IMR-90 (cell line): ENCODE results near the gene NUP205. TPM values are rescaled to one million over a fixed set of nuclear protein-coding genes. Genes with fewer than 3 reads are reported as not detected.

Experiments
- ATAC-seq: fragments of 200-7000 bp; cut with Tn5 transposase; 2 replicates; pipeline ENCODE4 v1.9.1; 2020; ENCODE audit warnings: low read depth, mild to moderate bottlenecking, moderate library complexity
- BruUV-seq: library from RNA; stranded (reverse); fragments of 400-500 nt; replicated peaks from 2 replicates; lab custom pipeline; 2021; lab: Mats Ljungman, UMichigan
- CTCF ChIA-PET: fragments of 300-600 bp; formaldehyde crosslinking; extraction: SDS; loops from one replicate; lab custom pipeline; 2021; ENCODE audit warnings: antibody characterized with exemption; lab: Yijun Ruan, JAX
- POLR2A ChIA-PET: fragments of 300-600 bp; sonication (Branson Sonifier 250); formaldehyde crosslinking; loops from one replicate; lab custom pipeline; 2022; ENCODE audit warnings: antibody characterized with exemption; ENCODE audit not compliant: unreplicated experiment; lab: Charles Lee
- DNase-seq: peaks from one replicate; pipeline ENCODE4 v3.0.0; 2013
- H2AFZ ChIP-seq: replicated peaks from 2 replicates; pipeline ENCODE3; 2013; ENCODE audit warnings: low read length, mild to moderate bottlenecking; ENCODE audit not compliant: poor library complexity
- H2AK5ac ChIP-seq: 2 replicates; pipeline ENCODE4 v1.6.1; 2013; ENCODE audit warnings: low read depth, low read length, inconsistent platforms
- H2AK9ac ChIP-seq: replicated peaks from 2 replicates; pipeline ENCODE3; 2013; ENCODE audit warnings: mild to moderate bottlenecking, low read depth, low read length, moderate library complexity; ENCODE audit not compliant: poor library complexity
- H2BK120ac ChIP-seq: 2 replicates; pipeline ENCODE4 v1.6.1; 2013; ENCODE audit warnings: low read depth, low read length, inconsistent platforms
- H2BK15ac ChIP-seq: 3 replicates; pipeline ENCODE4 v1.6.1; 2013; ENCODE audit warnings: low read depth, low read length, inconsistent platforms
- H2BK20ac ChIP-seq: 2 replicates; pipeline ENCODE4 v1.6.1; 2013; ENCODE audit warnings: low read depth, mild to moderate bottlenecking, inconsistent platforms, low read length, moderate library complexity
- H2BK5ac ChIP-seq: 2 replicates; pipeline ENCODE4 v1.6.1; 2013; ENCODE audit warnings: mild to moderate bottlenecking, low read depth, low read length, inconsistent platforms; ENCODE audit not compliant: poor library complexity, severe bottlenecking
- H3K14ac ChIP-seq: replicated peaks from 2 replicates; pipeline ENCODE4 v1.6.1; 2013; ENCODE audit warnings: low read depth, low read length, inconsistent platforms
- H3K18ac ChIP-seq: 2 replicates; pipeline ENCODE4 v1.6.1; 2013; ENCODE audit warnings: low read depth, low read length, control low read depth
- H3K23ac ChIP-seq: 2 replicates; pipeline ENCODE4 v1.6.1; 2013; ENCODE audit warnings: low read depth, low read length, inconsistent platforms
- H3K27ac ChIP-seq: 2 replicates; pipeline ENCODE4 v1.5.1; 2013; ENCODE audit warnings: mild to moderate bottlenecking, control low read depth, low read length; ENCODE audit not compliant: insufficient read depth
- H3K27me3 ChIP-seq: 2 replicates; pipeline ENCODE4 v1.6.1; 2013; ENCODE audit warnings: low read length; ENCODE audit not compliant: control insufficient read depth, insufficient read depth
- H3K36me3 ChIP-seq: 2 replicates; pipeline ENCODE4 v1.6.1; 2013; ENCODE audit warnings: low read length, mixed read lengths; ENCODE audit not compliant: control insufficient read depth, insufficient read depth
- H3K4ac ChIP-seq: 2 replicates; pipeline ENCODE4 v1.6.1; 2013; ENCODE audit warnings: low read depth, low read length, inconsistent platforms
- H3K4me1 ChIP-seq: 2 replicates; pipeline ENCODE4 v1.6.1; 2013; ENCODE audit warnings: low read length, mixed read lengths; ENCODE audit not compliant: control insufficient read depth, insufficient read depth
- H3K4me2 ChIP-seq: 2 replicates; pipeline ENCODE4 v1.6.1; 2013; ENCODE audit warnings: low read depth, mild to moderate bottlenecking, control low read depth, low read length, moderate library complexity
- H3K4me3 ChIP-seq: 2 replicates; pipeline ENCODE4 v1.5.1; 2013; ENCODE audit warnings: low read depth, mild to moderate bottlenecking, control low read depth, low read length, moderate library complexity; ENCODE audit not compliant: insufficient read depth
- H3K56ac ChIP-seq: 2 replicates; pipeline ENCODE4 v1.6.1; 2013; ENCODE audit warnings: low read length, inconsistent platforms; ENCODE audit not compliant: insufficient read depth; ENCODE audit errors: extremely low read depth
- H3K79me1 ChIP-seq, 2 experiments: 2 replicates each; pipeline ENCODE4 v1.6.1; 2013; ENCODE audit warnings: low read length in 2 of 2, inconsistent platforms in 1 of 2, low read depth in 1 of 2
- H3K9ac ChIP-seq: 2 replicates; pipeline ENCODE4 v1.6.1; 2013; ENCODE audit warnings: low read depth, low read length, control low read depth
- H3K9me1 ChIP-seq: 2 replicates; pipeline ENCODE4 v1.6.1; 2013; ENCODE audit warnings: low read length, inconsistent platforms; ENCODE audit not compliant: insufficient read depth
- H3K9me3 ChIP-seq: 2 replicates; pipeline ENCODE4 v1.6.1; 2013; ENCODE audit warnings: low read length; ENCODE audit not compliant: control insufficient read depth, insufficient read depth
- H4K20me1 ChIP-seq: 2 replicates; pipeline ENCODE4 v1.6.1; 2013; ENCODE audit warnings: low read length, inconsistent platforms; ENCODE audit not compliant: insufficient read depth
- H4K5ac ChIP-seq: 2 replicates; pipeline ENCODE4 v1.6.1; 2013; ENCODE audit warnings: mild to moderate bottlenecking, low read depth, low read length, control low read depth
- H4K8ac ChIP-seq, 2 experiments: 2 replicates each; pipeline ENCODE4 v1.6.1; 2013; ENCODE audit warnings: low read depth in 2 of 2, low read length in 2 of 2, control low read depth in 1 of 2, inconsistent platforms in 1 of 2
- H4K91ac ChIP-seq: 2 replicates; pipeline ENCODE4 v1.6.1; 2013; ENCODE audit warnings: low read depth, low read length, inconsistent platforms; ENCODE audit not compliant: insufficient read depth
- BHLHE40 ChIP-seq: fragments of 150-350 bp; IDR thresholded peaks from 2 replicates; pipeline ENCODE4 v1.6.1; 2016; ENCODE audit warnings: mild to moderate bottlenecking, low read depth, low read length
- CEBPB ChIP-seq: IDR thresholded peaks from 2 replicates; pipeline ENCODE4 v1.6.1; 2012; ENCODE audit warnings: low read depth, low read length, improper control_type of control experiment
- CHD1 ChIP-seq: IDR thresholded peaks from 2 replicates; pipeline ENCODE4 v1.6.1; 2012; ENCODE audit warnings: low read depth, low read length, improper control_type of control experiment
- CTCF ChIP-seq: conservative IDR thresholded peaks from 2 replicates; pipeline ENCODE4 v1.5.1; 2012; ENCODE audit warnings: mild to moderate bottlenecking, low read depth, low read length, improper control_type of control experiment
- ELK1 ChIP-seq: fragments of 150-350 bp; IDR thresholded peaks from 2 replicates; pipeline ENCODE4 v1.6.1; 2016; ENCODE audit warnings: low read depth, mild to moderate bottlenecking, low read length, moderate library complexity, borderline replicate concordance
- FOS ChIP-seq: fragments of 150-350 bp; IDR thresholded peaks from 2 replicates; pipeline ENCODE4 v1.6.1; 2016; ENCODE audit warnings: low read depth, low read length
- MXI1 ChIP-seq: IDR thresholded peaks from 2 replicates; pipeline ENCODE4 v1.6.1; 2012; ENCODE audit warnings: low read depth, mild to moderate bottlenecking, low read length, moderate library complexity, borderline replicate concordance
- NFE2L2 ChIP-seq: fragments of 150-350 bp; IDR thresholded peaks from 2 replicates; pipeline ENCODE4 v1.6.1; 2016; ENCODE audit warnings: low read depth, mild to moderate bottlenecking, low read length
- RAD21 ChIP-seq: IDR thresholded peaks from 2 replicates; pipeline ENCODE4 v1.6.1; 2012; ENCODE audit warnings: low read length, improper control_type of control experiment
- RCOR1 ChIP-seq: IDR thresholded peaks from 2 replicates; pipeline ENCODE4 v1.6.1; 2012; ENCODE audit warnings: mild to moderate bottlenecking, low read length, improper control_type of control experiment; ENCODE audit not compliant: insufficient replicate concordance
- RFX5 ChIP-seq: IDR thresholded peaks from 2 replicates; pipeline ENCODE4 v1.8.0; 2012; ENCODE audit warnings: low read depth, mild to moderate bottlenecking, low read length, moderate library complexity
- SMC3 ChIP-seq: fragments of 150-350 bp; IDR thresholded peaks from 2 replicates; pipeline ENCODE4 v1.6.1; 2016; ENCODE audit warnings: low read depth, mild to moderate bottlenecking, antibody characterized with exemption, low read length, moderate library complexity
- WGBS, 2 experiments: methylation state at CpG; one replicate each; pipeline versions ENCODE4 v1.1.5 to v1.1.7; 2013; ENCODE audit warnings: missing lambda C conversion rate in 2 of 2; ENCODE audit not compliant: insufficient read length in 1 of 2; ENCODE audit errors: extremely low coverage in 2 of 2; 5-methylcytosine and 5-hydroxymethylcytosine counted together
- dilution Hi-C: fragments of 300-500 bp; cut with HindIII; formaldehyde crosslinking; loops from one replicate; pipeline ENCODE4 v1.14.3; 2018; ENCODE audit warnings: low sequenced_read_pairs; ENCODE audit not compliant: unreplicated experiment
- in situ Hi-C: fragments of 300-500 bp; cut with MboI; formaldehyde crosslinking; loops from 3 replicates; pipeline ENCODE4 v1.14.3; 2019; ENCODE audit warnings: low sequenced_read_pairs, inconsistent platforms, mixed read lengths
- intact Hi-C: fragments of 100-400 bp; cut with micrococcal nuclease; formaldehyde crosslinking; loops from 2 replicates; pipeline ENCODE4 v1.10.0; 2022
- polyA plus RNA-seq, 3 experiments: library from polyadenylated mRNA; depleted of rRNA; stranded (reverse); fragments of >200 nt; gene quantifications; 2 replicates each; pipeline ENCODE4 v1.2.3, GENCODE V29; 2012; ENCODE audit warnings: low replicate concordance in 1 of 3
- total RNA-seq: library from RNA; depleted of rRNA; stranded (reverse); fragments of >200 nt; gene quantifications from 2 replicates; pipeline ENCODE4 v1.2.3, GENCODE V29; 2012
- TF ChIP-seq, protein P1 (sequence below): fragments of 150-350 bp; IDR thresholded peaks from 2 replicates; pipeline ENCODE4 v1.6.1; 2017; ENCODE audit warnings: mild to moderate bottlenecking, antibody characterized with exemption, low read length, low read depth

NUP205 gene
- total and polyA plus RNA-seq, 2 of the 4 experiments (the other 2 are of a cell fraction) = 29.5 to 84.6 TPM

DNA sequence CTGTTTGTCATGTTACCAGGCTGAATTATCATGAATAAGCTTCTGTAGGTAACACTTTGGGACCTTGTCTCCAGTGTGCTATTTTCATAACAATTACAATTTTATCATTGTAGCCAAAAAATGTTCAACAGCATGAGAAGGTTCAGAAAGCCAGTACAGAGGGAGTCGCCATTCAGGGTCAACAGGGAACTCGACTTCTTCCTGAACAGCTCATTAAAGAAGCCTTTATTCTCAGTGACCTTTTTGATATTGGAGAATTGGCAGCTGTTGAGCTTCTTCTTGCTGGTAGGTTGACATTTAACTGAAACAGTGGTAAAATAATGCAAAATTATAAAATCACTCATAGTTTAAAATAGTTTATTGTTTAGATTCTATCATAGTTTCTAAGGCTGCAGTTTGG, 15.8 kb downstream of the NUP205 start:
- Histone ChIP-seq H3K4ac (no peak overlapping the region), H2BK20ac (no peak overlapping the region), H3K14ac (no peak overlapping the region), H3K18ac (no peak overlapping the region), H2BK5ac (no peak overlapping the region), H2AK5ac (no peak overlapping the region), H4K20me1 (no peaks in the 10 kb centered on the region), H2BK120ac (no peak overlapping the region), H3K36me3 (peaks cover 11% of the 10 kb centered on the region), H2BK15ac (no peak overlapping the region), H4K8ac (no peak overlapping the region), H3K9me3 (no peaks in the 10 kb centered on the region), H4K5ac (no peak overlapping the region), H3K9me1 (no peaks in the 10 kb centered on the region), H2AFZ (no peak overlapping the region), H3K9ac (no peak overlapping the region), H3K4me3 (no peak overlapping the region), H3K56ac (no peak overlapping the region), H3K4me2 (no peak overlapping the region), H3K23ac (no peak overlapping the region), H3K79me1 (peaks cover 8 to 20% of the 10 kb centered on the region in 2 experiments), H4K91ac (no peak overlapping the region), H3K27me3 (no peaks in the 10 kb centered on the region), H3K27ac (no peak overlapping the region), H3K4me1 (no peaks in the 10 kb centered on the region), H2AK9ac (no peak overlapping the region)
- ChIA-PET CTCF (interaction anchor here (0.8 to 1.9 kb wide), 3 partner anchors 13 to 298 kb away, joined by 4 to 9 read pairs (median 5); no protein-coding TSS in a partner anchor), POLR2A (interaction anchor here (0.6 kb wide), 1 partner anchor 9 kb away, joined by 3 read pairs; no protein-coding TSS in a partner anchor)
- ATAC-seq (no peak), DNase-seq (no peak)
- no CpG with 5 or more reads among the region's 2 CpGs for WGBS, 2 experiments
- in situ Hi-C loops (loop anchor here (25.0 kb wide), 1 partner anchor 886 kb away; no protein-coding TSS in a partner anchor), intact Hi-C loops (no loop called here), dilution Hi-C loops (no loop called here)
- TF ChIP-seq CEBPB (no peak), CTCF (no peak), MXI1 (no peak), RCOR1 (no peak), RFX5 (no peak), CHD1 (no peak), BHLHE40 (no peak), FOS (no peak), RAD21 (no peak), NFE2L2 (no peak), ELK1 (no peak), SMC3 (no peak)
- TF ChIP-seq, protein P1, sequence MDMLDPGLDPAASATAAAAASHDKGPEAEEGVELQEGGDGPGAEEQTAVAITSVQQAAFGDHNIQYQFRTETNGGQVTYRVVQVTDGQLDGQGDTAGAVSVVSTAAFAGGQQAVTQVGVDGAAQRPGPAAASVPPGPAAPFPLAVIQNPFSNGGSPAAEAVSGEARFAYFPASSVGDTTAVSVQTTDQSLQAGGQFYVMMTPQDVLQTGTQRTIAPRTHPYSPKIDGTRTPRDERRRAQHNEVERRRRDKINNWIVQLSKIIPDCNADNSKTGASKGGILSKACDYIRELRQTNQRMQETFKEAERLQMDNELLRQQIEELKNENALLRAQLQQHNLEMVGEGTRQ = no peak
- BruUV-seq = no TSS peak
